HG03025 (cell line): ENCODE measurements around the gene GALNT3.

Experiments
- ATAC-seq: cut with Tn5 transposase; IDR thresholded peaks from one replicate; pipeline ENCODE4 v1.9.1; 2021; ENCODE audit warnings: mild to moderate bottlenecking, moderate library complexity; ENCODE audit not compliant: unreplicated experiment, low FRiP score

Gene GALNT3

DNA sequence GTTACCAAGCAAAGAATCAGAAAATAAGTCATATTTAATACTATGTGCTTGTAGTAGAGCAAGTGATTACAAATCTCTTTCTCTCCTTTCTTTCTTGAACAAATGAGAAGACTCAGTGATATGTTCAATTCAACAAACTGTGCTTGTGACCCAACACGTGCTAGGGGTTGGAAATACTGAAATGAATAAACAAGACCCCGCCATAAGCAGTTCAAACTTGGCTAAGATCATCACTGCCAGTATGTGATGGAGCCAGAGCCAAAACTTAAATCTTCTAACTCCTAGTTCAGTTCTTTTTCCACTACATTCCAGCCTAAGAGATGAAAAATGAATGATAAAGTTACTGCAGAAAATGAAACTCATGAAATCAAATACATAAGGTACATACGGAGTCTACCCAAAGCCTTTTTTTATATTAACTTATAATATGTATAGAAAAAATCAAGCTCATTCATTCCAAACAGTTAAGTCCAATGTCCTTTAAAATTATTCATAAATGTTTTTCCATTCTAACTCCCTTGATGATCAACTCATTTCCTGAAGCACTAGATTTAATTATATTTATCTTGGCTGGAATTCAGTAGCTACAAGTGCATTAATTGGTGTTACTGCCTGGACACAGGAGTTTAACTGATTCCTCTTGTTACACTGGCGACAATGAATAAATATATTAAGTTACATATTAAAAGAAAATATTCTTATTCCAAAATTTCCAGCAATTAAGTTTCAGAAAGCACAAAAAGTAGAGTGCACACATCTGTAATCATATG is 36.0 kb downstream of the GALNT3 start:
- ATAC-seq, result no peak

DNA sequence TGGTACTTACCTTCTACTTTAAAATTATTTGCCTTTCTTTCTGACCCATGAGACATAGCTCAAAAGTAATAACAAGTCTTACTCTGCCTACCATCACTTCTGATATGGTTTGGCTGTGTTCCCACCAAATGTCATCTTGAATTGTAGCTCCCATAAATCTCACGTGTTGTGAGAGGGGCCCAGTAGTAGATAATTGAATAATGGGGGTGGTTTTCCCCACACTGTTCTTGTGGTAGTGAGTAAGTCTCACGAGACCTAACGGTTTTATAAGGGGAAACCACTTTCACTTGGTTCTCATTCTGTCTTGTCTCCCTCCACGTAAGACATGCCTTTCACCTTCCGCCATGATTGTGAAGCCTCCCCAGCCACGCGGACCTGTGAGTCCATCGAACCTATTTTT is 47.5 kb downstream of the GALNT3 start:
- ATAC-seq, result no peak

DNA sequence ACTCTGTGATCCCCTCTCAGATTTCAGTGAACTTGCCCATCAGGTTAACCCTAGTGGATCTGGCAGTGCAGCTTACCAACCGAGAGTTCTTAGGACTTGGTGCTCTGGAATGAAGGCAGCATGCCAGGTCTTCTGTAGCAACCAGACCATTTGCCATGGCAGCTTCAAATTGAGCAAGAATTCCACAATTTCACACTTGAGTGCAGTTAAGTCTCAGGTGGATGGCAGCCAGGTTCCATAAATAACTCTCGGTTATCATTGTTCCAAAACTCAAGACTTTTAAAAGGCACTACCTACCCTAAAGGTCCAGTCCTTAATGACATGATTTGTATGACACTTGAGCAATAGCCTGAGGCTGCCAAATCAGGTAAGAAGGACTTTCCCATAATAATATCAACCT is 48.1 kb downstream of the GALNT3 start:
- ATAC-seq, result no peak

DNA sequence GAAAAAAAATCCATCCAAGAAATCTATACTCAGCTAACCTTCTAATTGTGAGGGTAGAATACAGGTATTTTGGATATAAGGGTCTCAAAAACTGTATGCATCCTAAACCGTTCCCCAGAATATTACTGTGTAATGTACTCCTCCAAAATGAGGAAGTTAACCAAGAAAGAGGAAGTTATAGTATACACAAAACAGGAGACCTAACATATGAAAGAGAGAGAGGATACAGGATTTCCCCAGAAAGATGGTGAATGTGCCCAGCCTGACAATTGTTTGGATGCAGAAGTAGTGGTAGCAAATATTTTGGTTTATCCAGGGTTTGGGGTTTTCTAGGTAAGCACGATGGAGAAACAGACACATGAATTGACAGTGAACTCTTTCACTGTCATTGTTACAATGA is 50.6 kb downstream of the GALNT3 start:
- peak; percentile 99 for ATAC-seq

DNA sequence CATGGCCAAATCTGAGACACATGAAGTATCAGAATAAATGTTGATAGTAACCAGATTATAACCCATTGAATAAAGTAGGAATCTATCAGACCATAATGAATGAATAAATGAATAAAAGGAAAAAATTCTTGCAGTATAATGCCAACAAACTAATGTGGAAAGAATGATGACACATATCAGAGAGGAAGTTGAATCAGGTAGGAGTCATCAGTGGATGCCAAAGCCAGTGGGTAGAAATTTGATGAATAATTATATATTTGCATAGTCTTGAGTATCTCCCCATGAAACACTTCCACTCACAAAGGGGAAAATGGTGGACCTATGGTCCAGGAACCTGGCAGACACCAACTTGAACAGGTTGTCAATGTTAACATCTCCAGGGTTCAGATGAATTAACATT is 68.6 kb downstream of the GALNT3 start:
- ATAC-seq, result no peak

DNA sequence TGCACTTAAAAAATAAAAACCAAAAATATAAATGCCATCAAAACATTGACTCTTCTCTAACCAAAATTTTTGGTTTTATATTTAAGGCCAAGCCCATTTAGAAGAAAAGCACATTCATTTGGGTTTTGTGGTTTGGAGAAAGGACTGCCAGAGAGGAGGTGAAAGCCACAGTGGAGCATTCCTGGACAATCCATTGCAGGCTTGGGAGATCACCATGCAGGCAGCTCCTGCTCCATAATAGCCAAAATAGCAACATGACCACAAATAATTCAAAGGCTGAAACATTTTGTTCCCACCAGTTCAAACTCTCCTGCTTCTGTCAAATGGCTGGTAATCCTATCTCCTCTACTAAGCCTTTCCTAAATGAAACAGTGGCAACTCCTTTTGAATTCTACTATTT is 73.5 kb downstream of the GALNT3 start:
- no peak for ATAC-seq

DNA sequence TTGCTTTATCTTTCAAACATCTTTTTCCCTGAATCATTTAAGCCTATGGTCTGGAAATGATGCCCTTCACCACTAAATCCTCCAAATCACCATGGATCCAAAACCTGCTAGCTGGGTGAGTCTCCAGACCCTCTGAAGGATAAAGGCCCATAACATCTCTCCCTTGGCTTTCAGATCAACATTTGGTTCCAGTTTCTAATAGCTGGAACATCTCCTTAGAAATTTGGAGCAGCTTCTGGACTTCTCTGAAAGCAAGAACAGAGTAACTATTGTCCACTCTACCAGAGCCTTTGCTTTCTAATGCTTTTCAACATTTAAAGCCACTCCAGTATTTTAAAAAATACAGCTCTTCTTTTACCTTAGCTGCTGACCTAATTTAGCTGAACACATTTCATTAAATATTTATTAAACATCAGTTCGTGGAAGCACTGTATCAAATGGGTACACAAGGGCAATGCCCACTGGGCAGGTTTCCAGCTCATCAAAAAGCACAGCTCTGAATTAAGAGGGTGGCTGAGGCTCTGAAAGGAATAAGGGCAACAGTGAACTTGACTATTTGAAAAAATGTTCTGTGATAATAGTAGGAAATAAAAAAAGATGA is 75.3 kb downstream of the GALNT3 start:
- ATAC-seq, result no peak

DNA sequence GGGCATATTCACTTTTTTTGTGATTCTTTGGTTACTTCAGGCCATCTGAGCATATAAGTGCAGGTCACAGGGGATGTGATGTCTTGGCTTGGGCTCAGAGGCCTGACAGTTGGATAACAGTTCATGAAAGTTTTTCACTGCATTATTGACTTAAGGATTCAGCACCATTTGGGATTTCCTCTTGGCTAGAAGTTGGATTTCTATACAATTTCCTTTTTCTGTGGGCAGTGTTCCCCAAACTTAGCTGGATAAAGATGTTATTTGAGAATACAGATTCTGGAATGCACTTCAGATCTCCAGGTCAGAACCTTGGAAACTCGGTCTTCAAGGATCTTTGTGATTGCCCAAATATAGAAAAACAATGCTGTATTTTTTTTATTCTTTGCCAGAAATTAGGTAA is 78.0 kb downstream of the GALNT3 start:
- no peak for ATAC-seq

DNA sequence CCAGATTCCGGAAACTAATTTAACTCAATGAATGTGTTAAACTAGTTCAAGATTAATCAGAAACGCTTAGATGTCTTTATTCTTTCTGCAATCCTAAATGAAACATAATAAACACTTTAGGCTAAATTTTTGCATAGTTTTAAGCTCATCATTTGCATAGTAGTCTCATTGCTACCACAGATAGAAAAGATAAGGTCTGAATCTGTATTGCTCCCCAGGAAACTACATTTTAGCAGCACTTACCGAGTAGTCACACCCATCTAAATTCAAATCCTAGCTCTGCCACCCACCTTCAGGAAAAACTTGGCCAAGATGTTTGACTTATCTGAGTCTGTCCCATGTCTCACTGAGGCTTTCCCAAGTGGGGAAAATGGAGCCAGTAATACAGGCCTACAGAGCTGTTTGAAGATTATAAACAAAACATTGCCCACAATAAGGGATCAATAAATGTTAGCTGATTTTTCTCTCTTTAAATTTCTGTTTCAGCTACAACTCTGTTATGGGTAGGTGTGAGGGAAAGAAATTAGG is 87.0 kb downstream of the GALNT3 start:
- no peak for ATAC-seq

DNA sequence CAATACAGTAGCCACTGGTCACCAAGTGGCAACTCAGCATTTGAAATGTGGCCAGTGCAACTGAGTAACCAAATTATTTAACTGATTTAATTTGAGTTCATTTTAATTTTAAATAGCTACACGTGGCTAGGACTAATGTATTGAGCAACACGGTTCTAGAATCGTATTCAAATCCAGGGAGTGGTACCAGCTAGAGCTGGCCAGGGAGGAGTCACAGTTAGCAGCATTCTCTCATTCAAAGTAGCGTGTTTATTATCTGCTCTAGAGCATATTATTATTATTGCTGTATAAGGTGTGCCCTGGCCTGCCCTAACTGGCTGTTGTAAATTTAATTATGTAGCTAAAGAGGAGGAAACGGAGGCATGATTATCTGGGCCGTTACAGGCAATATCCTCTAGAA is 92.9 kb downstream of the GALNT3 start:
- ATAC-seq, result no peak

DNA sequence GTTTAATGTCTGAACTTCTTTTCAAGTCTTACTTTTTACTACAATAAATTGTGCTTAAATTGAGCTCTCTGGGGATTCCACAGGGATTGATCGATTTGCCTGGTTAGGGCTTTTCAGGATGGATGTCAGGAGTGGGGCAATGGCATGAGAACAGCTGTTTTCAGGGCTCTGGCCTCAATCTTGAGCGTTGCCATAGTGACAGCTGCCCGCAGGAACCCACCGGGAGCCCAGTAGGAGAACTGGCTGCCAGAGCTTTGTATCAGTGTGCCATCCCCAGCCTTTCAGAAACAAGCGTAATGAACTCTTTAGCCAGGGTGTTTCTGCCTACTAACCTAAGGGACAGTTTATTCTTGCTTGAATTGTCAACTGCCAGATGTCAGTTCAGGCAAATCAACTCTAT is 93.5 kb downstream of the GALNT3 start:
- no peak for ATAC-seq

DNA sequence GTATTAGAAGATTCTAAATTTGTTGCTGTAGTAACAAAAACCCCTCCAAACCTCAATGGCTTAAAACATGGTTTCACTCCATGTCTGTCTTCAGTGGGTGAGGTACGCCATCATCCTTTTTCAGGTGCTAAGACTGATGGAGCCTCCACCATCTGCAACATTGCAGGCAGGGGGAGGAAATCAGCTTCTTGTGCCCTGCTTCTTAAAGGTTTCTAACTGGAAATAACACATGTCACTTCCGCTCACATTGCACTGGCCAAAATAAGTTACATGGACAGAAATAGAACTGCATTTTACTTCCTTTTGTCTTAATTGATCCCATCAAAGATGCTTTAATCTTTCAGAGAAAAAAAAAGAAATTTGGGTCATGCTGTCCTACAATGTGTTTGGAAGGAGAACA is 94.1 kb downstream of the GALNT3 start:
- ATAC-seq, result no peak

DNA sequence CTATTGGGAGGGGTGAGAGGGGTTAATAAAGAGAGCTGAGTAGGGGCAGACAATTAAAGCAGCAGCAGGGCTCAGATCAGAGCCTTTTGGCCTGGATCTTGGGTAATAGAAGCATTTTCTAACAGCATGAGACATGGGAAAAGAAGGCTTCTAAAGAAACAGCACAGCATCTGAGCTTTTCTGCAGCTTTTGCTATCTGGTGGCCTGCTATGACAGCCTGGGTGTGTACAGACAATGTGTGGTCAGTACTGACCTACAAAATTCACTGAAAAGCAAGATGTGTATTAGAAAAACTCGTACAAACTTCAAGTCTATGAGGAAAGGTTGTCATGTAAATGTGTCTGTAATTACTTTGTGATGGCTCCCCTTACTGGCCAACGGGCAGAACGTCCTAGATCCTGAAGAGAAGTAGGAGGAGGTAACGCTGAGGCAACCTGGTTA is 95.6 kb downstream of the GALNT3 start:
- peak; percentile 66 for ATAC-seq

DNA sequence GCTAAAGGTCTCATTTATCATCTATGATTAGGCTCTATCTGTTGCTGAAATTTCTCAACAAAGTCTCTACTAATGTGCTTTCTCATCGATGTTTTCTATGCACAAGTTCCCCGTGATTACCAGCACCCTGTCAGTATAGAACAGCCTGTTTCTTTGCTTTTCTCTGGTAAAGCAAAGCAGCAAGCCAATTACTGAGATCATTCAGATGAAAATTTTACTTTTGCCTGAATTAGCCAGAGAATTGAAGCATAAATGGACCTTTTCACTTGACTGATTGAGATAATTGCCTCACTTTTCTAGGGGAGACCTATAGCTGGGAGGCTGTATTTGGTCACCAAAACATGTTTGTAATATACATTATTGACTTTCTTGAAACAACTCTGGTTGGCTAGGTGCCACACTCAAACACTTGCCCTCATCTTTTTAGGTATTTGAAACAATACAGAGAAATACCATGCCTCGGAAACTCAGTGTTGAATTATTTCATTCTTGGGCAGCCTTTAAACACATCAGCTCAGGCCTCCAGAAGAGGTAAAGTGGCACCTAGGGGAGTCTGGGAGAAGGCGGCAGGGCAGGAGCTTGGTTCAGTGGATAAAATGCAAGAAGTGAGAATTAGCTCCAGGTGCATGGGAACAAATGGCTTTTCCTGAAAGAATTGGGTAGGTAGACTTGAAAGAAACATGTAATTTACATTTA is 96.2 kb downstream of the GALNT3 start:
- ATAC-seq, result no peak
